K562 (cell line): ENCODE measurements around the gene DTNB. TPM values are rescaled to one million over a fixed set of nuclear protein-coding genes. Genes with fewer than 3 reads are reported as not detected.

ENCODE experiments used
- ATAC-seq: fragments of 200-7000 bp; cut with Tn5 transposase; 3 replicates; pipeline ENCODE4 v1.9.1; 2020; ENCODE audit warnings: moderate library complexity
- BruUV-seq: library from RNA; stranded (reverse); fragments of 400-500 nt; replicated peaks from 2 replicates; lab custom pipeline; 2021; lab: Mats Ljungman, UMichigan
- CTCF ChIA-PET: fragments of 300-600 bp; formaldehyde crosslinking; extraction: SDS; loops from one replicate; lab custom pipeline; 2021; ENCODE audit warnings: low intra/inter-chr PET ratio; lab: Yijun Ruan, JAX
- POLR2A ChIA-PET: fragments of 300-600, 350-650 bp; sonication (Branson Sonifier 250); formaldehyde crosslinking; extraction: SDS; loops from one replicate; lab custom pipeline; 2021; ENCODE audit warnings: antibody characterized with exemption, inconsistent platforms; lab: Yijun Ruan, JAX
- DNase-seq, 4 experiments: peaks; one replicate each; pipeline versions ENCODE4 v3.0.0 to v3.0.0-alpha.2; 2011 to 2018; ENCODE audit warnings: low spot score in 3 of 4, mixed read lengths in 3 of 4; ENCODE audit errors: extremely low read depth in 1 of 4
- FAIRE-seq: peaks from 2 replicates; lab custom pipeline; 2011; peaks lifted over from hg19 to GRCh38; lab: Jason Lieb, UNC
- H2AFZ ChIP-seq: 2 replicates; pipeline ENCODE4 v1.6.0; 2011; ENCODE audit warnings: low read depth, low read length, control low read depth, inconsistent platforms
- H3K27ac ChIP-seq: fragments of 200-600 bp; 3 replicates; pipeline ENCODE4 v1.8.0; 2011; ENCODE audit warnings: low read depth, mild to moderate bottlenecking, control low read depth, inconsistent platforms, low read length, moderate library complexity, mixed read lengths; ENCODE audit errors: extremely low read depth
- H3K27me3 ChIP-seq, 2 experiments: fragments of 300-600 bp in 1 of 2; 2 replicates in 1 of 2; 3 replicates in 1 of 2; pipeline versions ENCODE4 v1.6.0 to v1.8.0; 2011; ENCODE audit warnings: inconsistent platforms in 2 of 2, low read length in 2 of 2, mild to moderate bottlenecking in 1 of 2, mixed read lengths in 1 of 2, moderate library complexity in 1 of 2; ENCODE audit not compliant: control insufficient read depth in 2 of 2, insufficient read depth in 2 of 2
- H3K36me3 ChIP-seq: fragments of 300-600 bp; 3 replicates; pipeline ENCODE4 v1.8.0; 2011; ENCODE audit warnings: mild to moderate bottlenecking, low read length, inconsistent platforms; ENCODE audit not compliant: control insufficient read depth, insufficient read depth
- H3K4me1 ChIP-seq, 2 experiments: fragments of 200-600 bp in 1 of 2; replicated peaks in 1 of 2; 2 replicates in 1 of 2; 3 replicates in 1 of 2; pipeline versions ENCODE4 v1.5.1 to v1.8.0; 2011; ENCODE audit warnings: inconsistent platforms in 2 of 2, low read length in 2 of 2, mild to moderate bottlenecking in 1 of 2, mixed read lengths in 1 of 2, moderate library complexity in 1 of 2; ENCODE audit not compliant: control insufficient read depth in 2 of 2, insufficient read depth in 2 of 2
- H3K4me2 ChIP-seq: 2 replicates; pipeline ENCODE4 v1.6.1; 2011; ENCODE audit warnings: low read length, control low read depth, inconsistent platforms, mixed read lengths; ENCODE audit not compliant: insufficient read depth
- H3K4me3 ChIP-seq: fragments of 200-600 bp; sonication (generic), shearing (Covaris generic); 2 replicates; pipeline ENCODE4 v1.5.1; 2016; ENCODE audit warnings: control low read depth, inconsistent platforms
- H3K79me2 ChIP-seq: fragments of 200-600 bp; 3 replicates; pipeline ENCODE4 v1.8.0; 2011; ENCODE audit warnings: low read length, inconsistent platforms; ENCODE audit not compliant: control insufficient read depth, insufficient read depth
- H3K9ac ChIP-seq, 2 experiments: 2 replicates each; pipeline versions ENCODE4 v1.6.0 to v1.6.1; 2011; ENCODE audit warnings: low read depth in 2 of 2, low read length in 2 of 2, control low read depth in 1 of 2, inconsistent platforms in 1 of 2, mild to moderate bottlenecking in 1 of 2, mixed read lengths in 1 of 2; ENCODE audit not compliant: insufficient read depth in 1 of 2
- H3K9me1 ChIP-seq: one replicate; pipeline ENCODE4 v1.6.0; 2011; ENCODE audit warnings: inconsistent platforms, mild to moderate bottlenecking, low read length, moderate library complexity; ENCODE audit not compliant: control insufficient read depth, insufficient read depth
- H3K9me3 ChIP-seq: replicated peaks from 2 replicates; pipeline ENCODE4 v1.5.1; 2011; ENCODE audit warnings: low read depth, low read length, inconsistent platforms; ENCODE audit not compliant: control insufficient read depth, insufficient read depth
- H4K20me1 ChIP-seq: replicated peaks from 2 replicates; pipeline ENCODE4 v1.6.1; 2011; ENCODE audit warnings: low read length, inconsistent platforms, mixed read lengths; ENCODE audit not compliant: control insufficient read depth, insufficient read depth
- DDX20 ChIP-seq: fragments of 450-650 bp; IDR thresholded peaks from 2 replicates; pipeline ENCODE4 v1.6.1; 2016; ENCODE audit warnings: missing genetic modification characterization, low read depth, mild to moderate bottlenecking, missing compliant biosample characterization, moderate library complexity
- FOXK1 ChIP-seq: sonication (generic); formaldehyde crosslinking; IDR thresholded peaks from 2 replicates; pipeline ENCODE4 v1.8.0; 2022; ENCODE audit warnings: missing genetic modification reagents, mild to moderate bottlenecking, borderline replicate concordance
- IFI16 ChIP-seq: fragments of 250-450 bp; sonication (Bioruptor Pico); IDR thresholded peaks from 2 replicates; pipeline ENCODE4 v2.1.2; 2022; ENCODE audit warnings: mild to moderate bottlenecking, inconsistent platforms
- JUN ChIP-seq, 2 experiments: sonication (generic) in 1 of 2; formaldehyde crosslinking in 1 of 2; IDR thresholded peaks; 2 replicates each; pipeline versions ENCODE4 v1.6.1 to v1.8.0; 2012 to 2022; ENCODE audit warnings: borderline replicate concordance in 2 of 2, mild to moderate bottlenecking in 2 of 2, improper control_type of control experiment in 1 of 2, low read depth in 1 of 2, low read length in 1 of 2, missing genetic modification reagents in 1 of 2
- NELFE ChIP-seq: IDR thresholded peaks from 2 replicates; pipeline ENCODE4 v1.6.1; 2011; ENCODE audit warnings: mild to moderate bottlenecking; ENCODE audit not compliant: insufficient read depth, insufficient read length
- NRF1 ChIP-seq, 2 experiments: fragments of 450-650 bp; IDR thresholded peaks in 1 of 2; conservative IDR thresholded peaks in 1 of 2; 2 replicates each; pipeline ENCODE4 v1.6.1; 2014; ENCODE audit warnings: mild to moderate bottlenecking in 2 of 2
- PYGO2 ChIP-seq: fragments of 450-650 bp; IDR thresholded peaks from 2 replicates; pipeline ENCODE4 v1.6.1; 2016; ENCODE audit warnings: mild to moderate bottlenecking, missing genetic modification characterization, moderate library complexity, missing compliant biosample characterization
- SRF ChIP-seq, 2 experiments: fragments of 250-450, 450-650 bp in 1 of 2; sonication (Bioruptor Pico) in 1 of 2; sonication (generic) in 1 of 2; formaldehyde crosslinking; IDR thresholded peaks; 2 replicates each; pipeline versions ENCODE4 v1.5.0 to v1.5.1; 2020 to 2022; ENCODE audit warnings: mild to moderate bottlenecking in 1 of 2, missing genetic modification reagents in 1 of 2
- ZNF589 ChIP-seq: fragments of 200-800 bp; sonication (Bioruptor generic); IDR thresholded peaks from 2 replicates; pipeline ENCODE4 v1.6.1; 2016; ENCODE audit warnings: low read depth, missing genetic modification characterization, missing compliant biosample characterization
- WGBS: fragments of 100-300 bp; shearing (Covaris generic); methylation state at CpG from one replicate; pipeline ENCODE4 v1.1.6; 2016; ENCODE audit warnings: low coverage, mixed read lengths; ENCODE audit not compliant: insufficient coverage; ENCODE audit errors: missing lambda C conversion rate; 5-methylcytosine and 5-hydroxymethylcytosine counted together
- in situ Hi-C: fragments of 300-500 bp; cut with MboI; formaldehyde crosslinking; loops from 4 replicates; pipeline ENCODE4 v1.15.0; 2018; ENCODE audit warnings: inconsistent platforms, mixed read lengths
- intact Hi-C: fragments of 100-400 bp; cut with micrococcal nuclease; formaldehyde crosslinking; loops from 2 replicates; pipeline ENCODE4 v1.14.2; 2022
- polyA plus RNA-seq, 8 experiments: library from polyadenylated mRNA; depleted of rRNA in 4 of 8; stranded (reverse) in 5 of 8; unstranded in 3 of 8; fragments of >200 nt; fragmentation: Nextera tagmentation in 2 of 8; fragmentation: Illumina TruSeq in 1 of 8; extraction: Ambion mirVana in 2 of 8; extraction: Trizol in 1 of 8; gene quantifications; 2 replicates each; pipeline versions ENCODE4 v1.2.1 to v1.2.3, GENCODE V29; 2011 to 2014; ENCODE audit warnings: inconsistent platforms in 1 of 8, missing spikeins in 1 of 8
- total RNA-seq, 7 experiments: library from RNA; depleted of rRNA in 6 of 7; stranded (reverse); fragments of >200 nt in 6 of 7; fragmentation: Illumina TruSeq in 2 of 7; extraction: Trizol in 2 of 7; gene quantifications; 2 replicates each; pipeline versions ENCODE4 v1.2.1 to v1.2.3, GENCODE V29; 2011 to 2021; ENCODE audit warnings: low replicate concordance in 1 of 7
- TF ChIP-seq, protein P1 (sequence below): fragments of 250-450 bp; sonication (Bioruptor Pico); IDR thresholded peaks from 2 replicates; pipeline ENCODE4 v1.8.0; 2022; ENCODE audit warnings: moderate library complexity, mild to moderate bottlenecking, inconsistent platforms
- TF ChIP-seq, protein P2 (sequence below), 2 experiments: IDR thresholded peaks; 2 replicates each; pipeline ENCODE4 v1.6.1; 2012; ENCODE audit warnings: improper control_type of control experiment in 2 of 2, low read depth in 2 of 2, low read length in 2 of 2, borderline replicate concordance in 1 of 2

Gene DTNB
- total and polyA plus RNA-seq, 9 of the 15 experiments (the other 6 are each of a cell fraction or from before 2014, with no cell fraction given): 0.18 to 2.0 (median 0.77) TPM; not detected in 2

GRCh38 chr2:25349397-25349796 is 324.0 kb downstream of the DTNB start:
- FAIRE-seq: no peak
- no peak overlapping the region for H3K9ac ChIP-seq
- H3K4me2 ChIP-seq: no peak overlapping the region

GRCh38 chr2:25347846-25348245 is 325.5 kb downstream of the DTNB start:
- Histone ChIP-seq H3K9me1 (no peaks in the 10 kb centered on the region), H3K36me3 (no peaks in the 10 kb centered on the region), H3K4me2 (no peak overlapping the region), H3K27me3 (peaks cover 36 to 59% of the 10 kb centered on the region in 2 experiments), H3K4me1 (no peaks in the 10 kb centered on the region; a peak in 1 of 5 replicates), H3K79me2 (no peaks in the 10 kb centered on the region), H3K27ac (no peak overlapping the region), H3K4me3 (no peak overlapping the region), H4K20me1 (no peaks in the 10 kb centered on the region), H3K9ac (no peak overlapping the region), H3K9me3 (no peaks in the 10 kb centered on the region), H2AFZ (no peak overlapping the region)
- intact Hi-C loops (no loop called here), in situ Hi-C loops (no loop called here)
- WGBS: 0% methylated on average over 2 of the region's 2 CpGs
- CTCF ChIA-PET: no interaction called here
- BruUV-seq: no TSS peak
- DNase-seq (no peak), FAIRE-seq (no peak), ATAC-seq (no peak)
- POLR2A ChIA-PET: no interaction called here
- TF ChIP-seq SRF (CRISPR knock-in tag; IDR thresholded peaks at IDR 0.05): no peak
- TF ChIP-seq ZNF589: no peak
- TF ChIP-seq, protein P1, sequence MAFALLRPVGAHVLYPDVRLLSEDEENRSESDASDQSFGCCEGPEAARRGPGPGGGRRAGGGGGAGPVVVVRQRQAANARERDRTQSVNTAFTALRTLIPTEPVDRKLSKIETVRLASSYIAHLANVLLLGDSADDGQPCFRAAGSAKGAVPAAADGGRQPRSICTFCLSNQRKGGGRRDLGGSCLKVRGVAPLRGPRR: no peak
- TF ChIP-seq PYGO2 (tag): no peak
- no peak for TF ChIP-seq DDX20 (tag)
- TF ChIP-seq, protein P2, sequence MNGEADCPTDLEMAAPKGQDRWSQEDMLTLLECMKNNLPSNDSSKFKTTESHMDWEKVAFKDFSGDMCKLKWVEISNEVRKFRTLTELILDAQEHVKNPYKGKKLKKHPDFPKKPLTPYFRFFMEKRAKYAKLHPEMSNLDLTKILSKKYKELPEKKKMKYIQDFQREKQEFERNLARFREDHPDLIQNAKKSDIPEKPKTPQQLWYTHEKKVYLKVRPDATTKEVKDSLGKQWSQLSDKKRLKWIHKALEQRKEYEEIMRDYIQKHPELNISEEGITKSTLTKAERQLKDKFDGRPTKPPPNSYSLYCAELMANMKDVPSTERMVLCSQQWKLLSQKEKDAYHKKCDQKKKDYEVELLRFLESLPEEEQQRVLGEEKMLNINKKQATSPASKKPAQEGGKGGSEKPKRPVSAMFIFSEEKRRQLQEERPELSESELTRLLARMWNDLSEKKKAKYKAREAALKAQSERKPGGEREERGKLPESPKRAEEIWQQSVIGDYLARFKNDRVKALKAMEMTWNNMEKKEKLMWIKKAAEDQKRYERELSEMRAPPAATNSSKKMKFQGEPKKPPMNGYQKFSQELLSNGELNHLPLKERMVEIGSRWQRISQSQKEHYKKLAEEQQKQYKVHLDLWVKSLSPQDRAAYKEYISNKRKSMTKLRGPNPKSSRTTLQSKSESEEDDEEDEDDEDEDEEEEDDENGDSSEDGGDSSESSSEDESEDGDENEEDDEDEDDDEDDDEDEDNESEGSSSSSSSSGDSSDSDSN (IDR thresholded peaks at IDR 0.05; ENCODE audit: borderline replicate concordance in 1 of 2, low read depth in 2 of 2, low read length in 2 of 2): no peak
- TF ChIP-seq JUN (IDR thresholded peaks at IDR 0.05; ENCODE audit: borderline replicate concordance, low read depth, low read length): no peak
- no peak for TF ChIP-seq JUN (CRISPR knock-in tag; IDR thresholded peaks at IDR 0.05; ENCODE audit: borderline replicate concordance)
- no peak for TF ChIP-seq FOXK1
- no peak for TF ChIP-seq IFI16 (CRISPR knock-in tag)

More at GRCh38 chr2:25349397-25349796, 324.0 kb downstream of the DTNB start:
- Histone ChIP-seq H3K27me3 (peaks cover 28 to 52% of the 10 kb centered on the region in 2 experiments), H2AFZ (no peak overlapping the region), H3K79me2 (no peaks in the 10 kb centered on the region), H3K4me3 (no peak overlapping the region), H3K27ac (no peak overlapping the region), H3K9me1 (no peaks in the 10 kb centered on the region)
- in situ Hi-C loops: no loop called here
- BruUV-seq: no TSS peak
- CTCF ChIA-PET: no interaction called here
- DNase-seq: no peak
- TF ChIP-seq NRF1 (conservative IDR thresholded peaks at IDR 0.05 in 1 of 2, IDR thresholded peaks at IDR 0.05 in 1 of 2): peak; percentile 18 to 19; a peak in 2 of 4 replicates
- TF ChIP-seq NELFE: no peak
- TF ChIP-seq, all 486 proteins: peak for 1
- POLR2A ChIA-PET: interaction anchor here (0.6 to 1.2 kb wide), 3 partner anchors 13 to 1033 kb away, joined by 3 to 5 read pairs (median 4); no protein-coding TSS in a partner anchor
- ATAC-seq: no peak
- intact Hi-C loops: no loop called here
- Histone ChIP-seq H3K9me3 (no peaks in the 10 kb centered on the region), H4K20me1 (no peaks in the 10 kb centered on the region), H3K36me3 (no peaks in the 10 kb centered on the region), H3K4me1 (no peaks in the 10 kb centered on the region; a peak in 1 of 5 replicates)
- WGBS: 45% methylated on average over 7 of the region's 7 CpGs
